Measurements from ENCODE around the gene GJC1. TPM values are rescaled to one million over a fixed set of nuclear protein-coding genes. Genes with fewer than 3 reads are reported as not detected.
A peak's percentile ranks its signal among the peaks of the same experiment; 100 is the strongest.

Gene GJC1
- total RNA-seq, 2 experiments from 2014 or later, result 1.6 to 2.2 TPM

DNA sequence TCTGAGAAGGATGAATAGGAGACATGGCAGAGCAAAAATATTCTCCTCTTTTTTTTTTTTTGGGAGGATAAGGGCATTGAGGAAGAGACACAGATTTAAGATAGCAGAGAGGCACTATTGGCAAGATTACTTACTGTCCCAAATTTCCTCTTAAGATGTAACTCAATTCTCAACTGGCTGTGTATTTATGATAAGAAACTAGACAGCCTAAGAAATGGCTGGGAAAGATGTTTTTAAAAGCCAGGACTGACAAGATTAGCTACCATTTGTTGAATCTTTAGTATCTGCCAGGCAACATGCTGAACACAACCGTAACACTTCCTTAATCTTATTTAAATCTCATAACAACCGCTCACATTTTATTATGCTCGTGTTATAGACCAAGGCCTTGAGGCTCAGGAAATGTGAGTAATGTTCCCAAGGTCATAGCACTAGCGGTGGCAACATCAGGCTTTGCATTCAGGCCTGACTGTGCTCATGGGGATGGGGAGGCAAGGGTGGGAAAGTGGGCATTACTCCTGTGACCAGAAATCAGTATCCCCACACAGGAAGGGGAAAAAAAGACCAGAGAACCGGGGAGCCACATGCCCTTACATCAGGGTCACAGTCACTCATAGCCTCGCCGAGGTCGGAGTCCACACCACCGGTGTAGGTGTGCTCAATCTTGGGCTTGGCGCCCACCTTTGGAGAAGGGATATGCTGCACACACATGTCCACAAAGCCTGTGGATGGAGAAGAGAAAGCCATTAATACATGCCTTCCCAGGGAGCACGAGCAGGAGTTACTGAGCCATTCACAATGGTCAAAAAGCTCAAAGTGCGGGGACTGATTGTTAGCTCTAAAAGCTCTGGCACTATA lies 33.2 kb upstream of the GJC1 start:
- ChIA-PET POLR2A (no interaction called here), CTCF (interaction anchor here (0.6 to 14.7 kb wide), 9 partner anchors 9 to 1340 kb away, joined by 3 to 161 read pairs (median 14); no protein-coding TSS in a partner anchor)
- no peaks in the 10 kb centered on the region for H3K27me3 Mint-ChIP-seq (ENCODE audit: low read depth)
- no peak overlapping the region for H3K4me3 Mint-ChIP-seq
- H3K4me1 Mint-ChIP-seq (ENCODE audit: low read depth), result no peaks in the 10 kb centered on the region
- no peaks in the 10 kb centered on the region for H3K9me3 Mint-ChIP-seq (ENCODE audit: insufficient read depth)
- peaks cover 58% of the 10 kb centered on the region for H3K36me3 Mint-ChIP-seq (ENCODE audit: low read depth)
- ATAC-seq (no peak), DNase-seq (no peak)
- H3K27ac Mint-ChIP-seq, result no peak overlapping the region

DNA sequence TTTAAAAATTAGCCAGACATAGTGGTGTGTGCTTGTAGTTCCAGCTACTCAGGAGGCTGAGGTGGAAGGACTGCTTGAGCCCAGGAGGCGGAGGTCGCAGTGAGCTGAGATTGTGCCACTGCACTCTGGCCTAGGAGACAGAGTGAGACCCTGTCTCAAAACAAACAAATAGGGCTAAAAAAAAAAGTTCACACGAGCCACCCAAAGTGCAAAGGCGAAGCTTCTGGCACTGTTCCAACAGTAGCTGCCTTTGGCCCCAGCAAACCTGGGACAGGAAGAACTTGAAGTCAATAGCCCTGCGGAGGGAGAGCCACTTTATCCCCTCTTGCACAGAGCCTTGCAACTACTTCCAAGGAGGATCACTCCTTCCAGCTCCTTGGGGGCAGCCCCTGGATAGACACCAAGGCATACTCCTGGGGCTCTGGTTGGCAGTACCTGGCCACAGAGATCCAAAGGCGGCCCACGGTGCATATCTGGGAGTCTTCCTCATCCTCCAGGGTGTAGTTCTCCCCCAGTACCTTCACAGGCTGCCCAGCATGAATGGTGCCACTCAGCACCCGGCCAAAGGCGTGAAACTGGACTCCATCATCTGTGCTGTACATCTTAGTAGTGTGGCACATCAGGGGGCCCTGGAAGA lies 32.3 kb upstream of the GJC1 start:
- no peak overlapping the region for H3K4me3 Mint-ChIP-seq
- H3K9me3 Mint-ChIP-seq (ENCODE audit: insufficient read depth), result no peaks in the 10 kb centered on the region
- ATAC-seq (no peak), DNase-seq (no peak)
- H3K27me3 Mint-ChIP-seq (ENCODE audit: low read depth), result no peaks in the 10 kb centered on the region
- ChIA-PET POLR2A (interaction anchor here (0.6 to 0.7 kb wide), 2 partner anchors 10 to 286 kb away, joined by 4 read pairs; no protein-coding TSS in a partner anchor), CTCF (interaction anchor here (1.9 to 14.7 kb wide), 3 partner anchors 17 to 87 kb away, joined by 9 to 161 read pairs (median 14); no protein-coding TSS in a partner anchor)
- no peak overlapping the region for H3K27ac Mint-ChIP-seq
- peaks cover 54% of the 10 kb centered on the region for H3K36me3 Mint-ChIP-seq (ENCODE audit: low read depth)
- no peaks in the 10 kb centered on the region for H3K4me1 Mint-ChIP-seq (ENCODE audit: low read depth)

DNA sequence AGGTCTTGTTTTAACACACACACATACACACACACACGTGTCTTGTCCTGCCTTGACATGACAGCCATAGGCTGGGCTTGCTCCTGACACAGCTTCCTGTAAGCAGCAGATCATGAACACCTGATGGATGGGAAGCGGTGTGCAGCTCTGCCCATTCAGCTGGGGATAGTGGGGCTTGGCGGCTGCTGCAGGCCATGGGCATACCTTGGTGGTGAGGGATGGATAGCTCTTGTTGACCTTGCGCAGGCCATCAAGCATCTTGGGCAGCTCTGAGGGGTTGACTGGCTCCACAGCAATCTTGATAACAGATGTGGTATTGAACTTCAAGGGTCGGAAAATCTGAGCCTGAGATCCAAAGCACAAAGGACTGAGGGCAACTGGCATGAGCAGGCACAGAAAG lies 29.6 kb upstream of the GJC1 start:
- Mint-ChIP-seq H3K36me3 (ENCODE audit: low read depth) (peaks cover 61% of the 10 kb centered on the region), H3K4me3 (no peak overlapping the region), H3K27me3 (ENCODE audit: low read depth) (no peaks in the 10 kb centered on the region), H3K27ac (peak overlapping the region; percentile 27), H3K9me3 (ENCODE audit: insufficient read depth) (no peaks in the 10 kb centered on the region), H3K4me1 (ENCODE audit: low read depth) (no peaks in the 10 kb centered on the region)
- POLR2A ChIA-PET, result no interaction called here
- DNase-seq (no peak), ATAC-seq (no peak)
- CTCF ChIA-PET, result interaction anchor here (1.5 to 14.7 kb wide), 3 partner anchors 19 to 85 kb away, joined by 4 to 161 read pairs (median 8); no protein-coding TSS in a partner anchor

DNA sequence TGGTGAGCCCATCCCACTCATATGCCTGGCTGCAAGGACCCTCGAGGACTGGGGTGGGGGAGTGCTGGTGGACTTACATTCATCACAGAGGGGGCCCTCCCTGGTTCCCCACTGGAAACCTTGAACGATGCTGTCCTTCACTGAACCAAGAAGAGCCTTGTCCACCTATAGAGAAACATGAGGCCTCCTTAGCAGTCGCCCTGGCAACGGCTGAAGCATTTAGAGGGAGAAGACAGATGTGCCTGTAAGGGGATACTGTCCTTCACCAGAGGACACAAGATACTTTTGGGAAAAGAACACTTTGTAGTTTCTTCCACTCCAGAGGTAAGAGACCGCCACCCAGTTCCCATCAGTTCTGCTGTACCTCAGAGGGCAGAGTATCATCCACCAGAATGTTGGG lies 24.1 kb upstream of the GJC1 start:
- DNase-seq (no peak), ATAC-seq (no peak)
- Mint-ChIP-seq H3K4me1 (ENCODE audit: low read depth) (no peaks in the 10 kb centered on the region), H3K36me3 (ENCODE audit: low read depth) (peaks cover 54% of the 10 kb centered on the region), H3K4me3 (no peak overlapping the region), H3K27ac (no peak overlapping the region), H3K27me3 (ENCODE audit: low read depth) (no peaks in the 10 kb centered on the region), H3K9me3 (ENCODE audit: insufficient read depth) (no peaks in the 10 kb centered on the region)
- CTCF ChIA-PET, result interaction anchor here (1.0 kb wide), 1 partner anchor 10 kb away, joined by 3 read pairs; no protein-coding TSS in a partner anchor
- POLR2A ChIA-PET, result no interaction called here

DNA sequence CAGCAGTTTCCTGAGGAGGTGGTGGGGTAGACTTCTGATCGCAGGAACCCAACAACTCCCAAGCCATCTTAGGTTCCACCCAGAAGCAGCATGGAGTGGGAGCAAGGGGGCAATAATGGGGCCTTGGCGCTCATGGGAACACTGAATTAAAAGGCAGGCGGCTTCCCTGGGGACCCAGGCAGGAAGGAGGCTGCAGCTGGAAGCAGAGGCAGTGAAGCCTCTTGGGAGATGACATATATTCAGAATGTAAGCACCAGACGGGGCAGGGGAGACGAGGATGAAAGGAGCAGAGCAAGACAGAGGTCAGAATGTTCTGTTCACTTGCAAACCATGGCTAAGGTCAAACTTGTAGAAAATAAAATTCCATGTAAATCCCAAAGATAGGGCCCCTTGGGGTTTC lies 20.5 kb upstream of the GJC1 start:
- H3K27me3 Mint-ChIP-seq (ENCODE audit: low read depth), result no peaks in the 10 kb centered on the region
- ChIA-PET CTCF (no interaction called here), POLR2A (no interaction called here)
- no peak overlapping the region for H3K4me3 Mint-ChIP-seq
- peaks cover 43% of the 10 kb centered on the region for H3K36me3 Mint-ChIP-seq (ENCODE audit: low read depth)
- DNase-seq (no peak), ATAC-seq (no peak)
- no peaks in the 10 kb centered on the region for H3K9me3 Mint-ChIP-seq (ENCODE audit: insufficient read depth)
- H3K4me1 Mint-ChIP-seq (ENCODE audit: low read depth), result no peaks in the 10 kb centered on the region
- peak overlapping the region; percentile 29 for H3K27ac Mint-ChIP-seq

DNA sequence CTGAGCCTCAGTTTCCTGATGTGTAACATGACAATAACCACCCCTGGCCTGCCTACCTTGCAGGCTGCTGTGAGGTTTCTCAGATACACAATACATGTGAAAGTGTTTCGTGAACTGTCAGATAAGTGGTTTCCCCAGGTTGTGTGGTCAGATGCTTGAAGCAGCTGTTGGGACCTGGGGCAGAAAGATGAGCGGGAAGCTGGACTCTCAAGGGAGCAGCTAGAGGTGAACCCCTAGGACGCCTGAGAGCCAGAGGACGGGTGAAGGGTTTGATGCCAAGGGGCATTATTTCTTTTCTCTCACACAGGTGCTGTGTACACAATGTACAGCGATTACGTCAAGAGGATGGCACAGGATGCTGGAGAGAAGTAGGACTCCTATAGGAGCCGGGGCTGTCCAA lies 19.9 kb upstream of the GJC1 start:
- CTCF ChIA-PET, result no interaction called here

DNA sequence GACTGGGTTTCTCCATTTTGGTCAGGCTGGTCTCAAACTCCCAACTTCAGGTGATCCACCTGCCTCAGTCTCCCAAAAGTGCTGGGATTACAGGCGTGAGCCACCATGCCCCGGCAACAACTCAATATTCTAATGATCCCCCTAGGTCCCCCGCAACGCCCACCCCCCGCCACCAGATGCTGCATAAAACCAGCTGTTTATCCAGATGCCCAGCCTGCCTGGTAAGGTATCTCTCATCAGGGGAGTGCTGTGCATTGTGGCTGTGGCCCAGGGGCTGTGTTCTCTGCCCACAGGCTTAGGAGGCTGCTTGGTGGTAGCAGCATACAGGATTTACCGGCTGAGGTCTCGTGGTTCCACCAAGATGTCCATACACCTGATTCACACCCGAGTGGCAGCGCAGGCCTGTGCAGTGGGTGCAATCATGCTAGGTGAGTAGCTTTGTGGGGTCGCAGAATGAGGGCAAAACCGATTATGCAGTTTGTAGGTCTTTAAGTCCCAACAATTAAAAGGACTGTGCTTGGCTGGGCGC lies 18.9 kb upstream of the GJC1 start:
- Mint-ChIP-seq H3K9me3 (ENCODE audit: insufficient read depth) (no peaks in the 10 kb centered on the region), H3K4me3 (no peak overlapping the region), H3K36me3 (ENCODE audit: low read depth) (peaks cover 35% of the 10 kb centered on the region), H3K4me1 (ENCODE audit: low read depth) (no peaks in the 10 kb centered on the region), H3K27me3 (ENCODE audit: low read depth) (no peaks in the 10 kb centered on the region), H3K27ac (no peak overlapping the region)
- ATAC-seq, result no peak
- ChIA-PET POLR2A (no interaction called here), CTCF (no interaction called here)
- DNase-seq, result no peak

More for the DNA sequence above, 19.9 kb upstream of the GJC1 start:
- Mint-ChIP-seq H3K9me3 (ENCODE audit: insufficient read depth) (no peaks in the 10 kb centered on the region), H3K27ac (no peak overlapping the region), H3K27me3 (ENCODE audit: low read depth) (no peaks in the 10 kb centered on the region), H3K4me3 (no peak overlapping the region), H3K4me1 (ENCODE audit: low read depth) (no peaks in the 10 kb centered on the region), H3K36me3 (ENCODE audit: low read depth) (peaks cover 43% of the 10 kb centered on the region)
- DNase-seq (no peak), ATAC-seq (no peak)
- POLR2A ChIA-PET, result no interaction called here

DNA sequence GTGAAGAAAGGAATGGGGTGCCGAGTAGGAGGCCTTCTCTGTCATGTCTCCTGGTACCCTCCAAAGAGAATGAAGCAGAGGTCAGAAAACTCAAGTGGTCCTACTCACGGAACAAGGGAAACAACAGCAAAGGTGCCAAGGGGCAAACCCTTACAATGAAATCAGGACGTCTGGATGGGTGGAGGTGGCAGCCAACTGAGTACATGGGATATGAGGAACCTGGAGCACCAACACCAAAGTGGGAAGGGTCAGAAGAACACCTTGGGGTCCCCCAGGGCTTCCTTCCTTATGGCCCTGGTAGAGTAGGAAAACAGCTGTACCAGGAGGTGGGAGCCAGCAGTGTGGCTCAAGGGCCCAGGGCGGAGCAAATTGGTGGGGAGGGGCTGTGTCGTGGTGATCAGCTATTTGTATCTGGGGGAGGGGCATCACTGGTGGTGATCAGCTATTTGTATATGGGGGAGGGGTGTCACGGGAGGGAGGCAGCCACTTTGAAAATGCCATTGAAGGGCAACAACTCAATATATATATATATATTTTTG lies 18.2 kb upstream of the GJC1 start:
- H3K9me3 Mint-ChIP-seq (ENCODE audit: insufficient read depth), result no peaks in the 10 kb centered on the region
- POLR2A ChIA-PET, result no interaction called here
- H3K4me1 Mint-ChIP-seq (ENCODE audit: low read depth), result no peaks in the 10 kb centered on the region
- ATAC-seq, result no peak
- no peak for DNase-seq
- no peaks in the 10 kb centered on the region for H3K27me3 Mint-ChIP-seq (ENCODE audit: low read depth)
- H3K36me3 Mint-ChIP-seq (ENCODE audit: low read depth), result peaks cover 28% of the 10 kb centered on the region
- CTCF ChIA-PET, result interaction anchor here (1.3 kb wide), 1 partner anchor 16 kb away, joined by 4 read pairs; no protein-coding TSS in a partner anchor
- no peak overlapping the region for H3K4me3 Mint-ChIP-seq
- no peak overlapping the region for H3K27ac Mint-ChIP-seq

DNA sequence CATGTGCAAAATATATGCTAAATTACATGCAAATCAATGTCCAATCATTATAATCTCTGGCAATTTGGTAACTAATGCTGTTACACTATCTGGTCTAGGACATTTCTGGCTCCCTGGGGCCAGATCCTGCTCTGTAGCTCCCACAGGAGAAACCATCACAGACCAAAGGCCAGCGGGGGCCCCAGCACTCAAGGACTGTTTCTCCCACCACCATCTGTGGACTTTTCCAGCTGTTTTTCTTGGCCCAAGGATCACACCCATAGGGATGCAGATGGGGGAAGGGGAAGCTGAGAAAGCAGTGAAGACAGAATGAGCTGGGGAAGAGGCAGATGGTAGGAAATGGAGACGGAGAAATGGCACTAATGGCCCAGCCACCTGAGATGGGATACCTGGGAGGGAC lies 17.5 kb upstream of the GJC1 start, which contains the start of gene HIGD1B:
TSS of gene HIGD1B (plus strand) at position 298 of the 400 bp plus-strand sequence. CDS start 270 bp downstream, outside the sequence.
- ChIA-PET POLR2A (no interaction called here), CTCF (interaction anchor here (0.5 to 1.3 kb wide), 3 partner anchors 17 to 804 kb away, joined by 3 to 4 read pairs (median 3); no protein-coding TSS in a partner anchor)
- no peaks in the 10 kb centered on the region for H3K27me3 Mint-ChIP-seq (ENCODE audit: low read depth)
- no peaks in the 10 kb centered on the region for H3K9me3 Mint-ChIP-seq (ENCODE audit: insufficient read depth)
- no peak for DNase-seq
- peaks cover 27% of the 10 kb centered on the region for H3K36me3 Mint-ChIP-seq (ENCODE audit: low read depth)
- no peak for ATAC-seq
- no peak within 1 kb of the TSS for H3K27ac Mint-ChIP-seq
- no peaks in the 10 kb centered on the region for H3K4me1 Mint-ChIP-seq (ENCODE audit: low read depth)
- H3K4me3 Mint-ChIP-seq, result no peak within 1 kb of the TSS

DNA sequence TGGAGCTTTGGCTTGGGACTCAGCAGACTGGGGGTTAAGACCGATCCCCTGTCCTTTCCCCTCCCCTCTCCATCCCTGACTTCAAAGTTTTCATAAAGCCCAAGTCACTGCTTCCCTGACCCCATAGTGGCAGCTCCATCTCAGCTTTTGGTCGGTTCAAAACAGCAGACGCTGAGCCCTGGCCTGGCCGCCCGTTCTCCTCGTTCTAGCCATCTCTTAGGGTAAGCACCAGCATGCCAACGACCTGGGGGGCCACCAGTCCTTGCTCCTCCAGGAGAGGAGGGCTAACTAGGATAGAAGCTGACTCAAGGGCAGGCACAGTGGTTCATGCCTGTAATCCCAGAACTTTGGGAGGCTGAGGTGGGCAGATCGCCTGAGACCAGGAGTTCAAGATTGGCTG lies 16.1 kb upstream of the GJC1 start:
- no peak for ATAC-seq
- Mint-ChIP-seq H3K9me3 (ENCODE audit: insufficient read depth) (no peaks in the 10 kb centered on the region), H3K27ac (peak overlapping the region; percentile 14), H3K27me3 (ENCODE audit: low read depth) (no peaks in the 10 kb centered on the region), H3K36me3 (ENCODE audit: low read depth) (peaks cover 18% of the 10 kb centered on the region), H3K4me3 (no peak overlapping the region), H3K4me1 (ENCODE audit: low read depth) (no peaks in the 10 kb centered on the region)
- ChIA-PET CTCF (interaction anchor here (0.7 to 1.4 kb wide), 2 partner anchors 19 to 32 kb away, joined by 3 to 5 read pairs; no protein-coding TSS in a partner anchor), POLR2A (interaction anchor here (0.6 to 0.7 kb wide), 2 partner anchors 9 to 343 kb away, joined by 3 read pairs; partner anchors contain the start of gene GPATCH8)
- DNase-seq, result no peak

DNA sequence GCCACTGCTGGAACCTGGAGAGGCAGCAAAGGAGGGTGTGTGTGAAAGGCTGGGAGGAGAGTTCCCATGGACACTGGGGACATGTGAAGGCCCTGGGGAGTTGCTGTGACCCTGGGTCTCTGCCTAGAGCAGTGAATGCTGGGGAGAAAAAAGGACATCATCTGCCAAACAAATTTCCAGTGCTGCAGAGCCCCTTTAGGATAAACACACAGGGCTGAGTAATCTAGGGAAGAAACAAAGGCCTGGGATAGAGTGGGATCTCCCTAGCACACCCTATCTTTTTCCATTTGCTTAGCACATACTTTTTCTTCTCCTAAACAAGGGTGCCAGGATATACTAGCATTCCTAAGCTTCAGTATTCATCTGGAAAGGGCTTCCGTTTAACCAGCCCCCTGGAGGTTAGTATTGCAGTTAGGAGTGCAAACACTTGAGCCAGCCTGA lies 14.3 kb upstream of the GJC1 start:
- no peak overlapping the region for H3K27ac Mint-ChIP-seq
- no peaks in the 10 kb centered on the region for H3K27me3 Mint-ChIP-seq (ENCODE audit: low read depth)
- ChIA-PET CTCF (interaction anchor here (1.3 kb wide), 1 partner anchor 65 kb away, joined by 5 read pairs; no protein-coding TSS in a partner anchor), POLR2A (interaction anchor here (0.6 kb wide), 1 partner anchor 912 kb away, joined by 3 read pairs; no protein-coding TSS in a partner anchor)
- H3K4me1 Mint-ChIP-seq (ENCODE audit: low read depth), result no peaks in the 10 kb centered on the region
- H3K4me3 Mint-ChIP-seq, result no peak overlapping the region
- H3K9me3 Mint-ChIP-seq (ENCODE audit: insufficient read depth), result no peaks in the 10 kb centered on the region
- ATAC-seq (no peak), DNase-seq (no peak)
- H3K36me3 Mint-ChIP-seq (ENCODE audit: low read depth), result peaks cover 7% of the 10 kb centered on the region
